ENCODE measurements around the gene PDLIM1. TPM values are rescaled to one million over a fixed set of nuclear protein-coding genes. Genes with fewer than 3 reads are reported as not detected.

PDLIM1 gene
- total and polyA plus RNA-seq, 9 of the 15 experiments (the other 6 are each of a cell fraction or from before 2014, with no cell fraction given) = 19.8 to 164 (median 39.1) TPM

- 11% methylated on average over 34 of the region's 39 CpGs for WGBS (ENCODE audit: insufficient coverage, low coverage, missing lambda C conversion rate)
- ChIA-PET CTCF (ENCODE audit: low intra/inter-chr PET ratio) (no interaction called here), POLR2A (interaction anchor here (0.6 to 1.5 kb wide), 4 partner anchors 8 to 21 kb away, joined by 3 to 6 read pairs (median 4); no protein-coding TSS in a partner anchor)
- DNase-seq (ENCODE audit: extremely low read depth in 1 of 4, low spot score in 3 of 4) (peak; percentile 27 to 81 (median 40)), ATAC-seq (peak; percentile 65), FAIRE-seq (peak; percentile 55)
- intact Hi-C loops (cut with micrococcal nuclease) (no loop called here), in situ Hi-C loops (cut with MboI) (no loop called here)
- Histone ChIP-seq H3K27ac (ENCODE audit: extremely low read depth, low read depth, low read length) (peak overlapping the region; percentile 84), H4K20me1 (replicated peaks; ENCODE audit: control insufficient read depth, insufficient read depth, low read length) (no peaks in the 10 kb centered on the region), H3K9ac (ENCODE audit: insufficient read depth in 1 of 2, low read depth in 2 of 2, low read length in 2 of 2) (peak overlapping the region; percentile 61 to 81), H3K79me2 (ENCODE audit: control insufficient read depth, insufficient read depth, low read length) (peaks cover 6% of the 10 kb centered on the region), H3K4me1 (replicated peaks in 1 of 2; ENCODE audit: control insufficient read depth in 2 of 2, insufficient read depth in 2 of 2, low read length in 2 of 2) (peaks cover 38 to 44% of the 10 kb centered on the region in 2 experiments), H3K9me1 (ENCODE audit: control insufficient read depth, insufficient read depth, low read length) (no peaks in the 10 kb centered on the region), H3K9me3 (replicated peaks; ENCODE audit: control insufficient read depth, insufficient read depth, low read depth, low read length) (no peaks in the 10 kb centered on the region), H3K27me3 (ENCODE audit: control insufficient read depth in 2 of 2, insufficient read depth in 2 of 2, low read length in 2 of 2) (no peaks in the 10 kb centered on the region), H2AFZ (ENCODE audit: low read depth, low read length) (peak overlapping the region; percentile 97), H3K4me2 (ENCODE audit: insufficient read depth, low read length) (peak overlapping the region; percentile 74), H3K4me3 (no peak overlapping the region), H3K36me3 (ENCODE audit: control insufficient read depth, insufficient read depth, low read length) (no peaks in the 10 kb centered on the region)
- BruUV-seq (replicated peaks) = no TSS peak
- TF ChIP-seq MXI1 (IDR thresholded peaks at IDR 0.05; ENCODE audit: low read depth, low read length) (no peak), FOXJ3 (CRISPR knock-in tag; IDR thresholded peaks at IDR 0.05) (no peak), TCF3 (CRISPR knock-in tag; IDR thresholded peaks at IDR 0.05) (peak; percentile 18; the same call in 1 of the 2 replicates), GATAD2A (IDR thresholded peaks at IDR 0.05) (no peak), ZBTB40 (IDR thresholded peaks at IDR 0.05) (peak; percentile 43; the same call in 1 of the 2 replicates), ZBTB40 (CRISPR knock-in tag; IDR thresholded peaks at IDR 0.05) (no peak), LCOR (CRISPR knock-in tag; IDR thresholded peaks at IDR 0.05) (0 out of 2 replicates have a peak, but pooled peaks have one; percentile 31), FOXP1 (CRISPR knock-in tag; IDR thresholded peaks at IDR 0.05) (no peak)
- TF ChIP-seq, protein P1, sequence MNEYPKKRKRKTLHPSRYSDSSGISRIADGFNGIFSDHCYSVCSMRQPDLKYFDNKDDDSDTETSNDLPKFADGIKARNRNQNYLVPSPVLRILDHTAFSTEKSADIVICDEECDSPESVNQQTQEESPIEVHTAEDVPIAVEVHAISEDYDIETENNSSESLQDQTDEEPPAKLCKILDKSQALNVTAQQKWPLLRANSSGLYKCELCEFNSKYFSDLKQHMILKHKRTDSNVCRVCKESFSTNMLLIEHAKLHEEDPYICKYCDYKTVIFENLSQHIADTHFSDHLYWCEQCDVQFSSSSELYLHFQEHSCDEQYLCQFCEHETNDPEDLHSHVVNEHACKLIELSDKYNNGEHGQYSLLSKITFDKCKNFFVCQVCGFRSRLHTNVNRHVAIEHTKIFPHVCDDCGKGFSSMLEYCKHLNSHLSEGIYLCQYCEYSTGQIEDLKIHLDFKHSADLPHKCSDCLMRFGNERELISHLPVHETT (CRISPR knock-in tag; conservative IDR thresholded peaks at IDR 0.05 in 1 of 2, IDR thresholded peaks at IDR 0.05 in 1 of 2) = peak in 1 of 2 experiments; percentile 75; a peak in 2 of 4 replicates
Measured at GRCh38 chr10:95295031-95295755, 4.4 kb upstream of the PDLIM1 start.

All from K562 (cell line).